OCI-LY7 (cell line): ENCODE data around the gene EHD2. TPM values are rescaled to one million over a fixed set of nuclear protein-coding genes. Genes with fewer than 3 reads are reported as not detected.
"Not testable (repeated sequence)": the region's sequence is repeated elsewhere in the genome, so short reads cannot be mapped to it uniquely, and the experiment has no call there.

Experiments
- BruUV-seq: library from RNA; stranded (reverse); fragments of 400-500 nt; replicated peaks from 2 replicates; lab custom pipeline; 2021; lab: Mats Ljungman, UMichigan
- CTCF ChIA-PET: fragments of 300-600 bp; sonication (Branson Sonifier 250); formaldehyde crosslinking; loops from one replicate; lab custom pipeline; 2022; ENCODE audit warnings: antibody characterized with exemption; ENCODE audit not compliant: unreplicated experiment; lab: Charles Lee
- POLR2A ChIA-PET: fragments of 300-600 bp; sonication (Branson Sonifier 250); formaldehyde crosslinking; loops from one replicate; lab custom pipeline; 2022; ENCODE audit warnings: antibody characterized with exemption; lab: Charles Lee
- DNase-seq: peaks from one replicate; pipeline ENCODE4 v3.0.0-alpha.2; 2015; ENCODE audit warnings: low spot score
- H2AFZ ChIP-seq: fragments of 200-600 bp; sonication (generic), shearing (Covaris generic); 2 replicates; pipeline ENCODE4 v1.6.1; 2014; ENCODE audit warnings: mild to moderate bottlenecking, antibody characterized with exemption, low read length, moderate library complexity
- H3K27ac ChIP-seq: fragments of 200-600 bp; sonication (generic); 2 replicates; pipeline ENCODE4 v1.5.1; 2014; ENCODE audit warnings: mixed run types, low read depth, mild to moderate bottlenecking, moderate library complexity, low read length, inconsistent platforms; ENCODE audit not compliant: poor library complexity, severe bottlenecking
- H3K36me3 ChIP-seq: fragments of 200-600 bp; sonication (generic); 2 replicates; pipeline ENCODE4 v1.6.1; 2014; ENCODE audit warnings: mild to moderate bottlenecking, antibody characterized with exemption, low read length, moderate library complexity, mixed read lengths; ENCODE audit not compliant: insufficient read depth
- H3K4me1 ChIP-seq: fragments of 200-600 bp; sonication (generic); 2 replicates; pipeline ENCODE4 v1.5.1; 2014; ENCODE audit warnings: mild to moderate bottlenecking, low read length; ENCODE audit not compliant: insufficient read depth, poor library complexity, severe bottlenecking
- H3K4me2 ChIP-seq: fragments of 200-600 bp; sonication (generic); 2 replicates; pipeline ENCODE4 v1.6.1; 2014; ENCODE audit warnings: mild to moderate bottlenecking, low read length
- H3K4me3 ChIP-seq: fragments of 200-600 bp; sonication (generic); 2 replicates; pipeline ENCODE4 v1.5.1; 2014; ENCODE audit warnings: mild to moderate bottlenecking, low read depth, low read length; ENCODE audit not compliant: poor library complexity, severe bottlenecking
- H3K79me2 ChIP-seq: fragments of 200-600 bp; sonication (generic); 2 replicates; pipeline ENCODE4 v1.6.1; 2016; ENCODE audit warnings: low read depth, mild to moderate bottlenecking, low read length, moderate library complexity, mixed read lengths; ENCODE audit not compliant: insufficient read depth
- H3K9me2 ChIP-seq: fragments of 200-600 bp; sonication (generic); 2 replicates; pipeline ENCODE4 v1.6.1; 2016; ENCODE audit warnings: mild to moderate bottlenecking, low read length, mixed read lengths; ENCODE audit not compliant: insufficient read depth
- H3K9me3 ChIP-seq: fragments of 200-600 bp; sonication (generic); 2 replicates; pipeline ENCODE4 v1.6.1; 2014; ENCODE audit warnings: mild to moderate bottlenecking, mixed run types, low read length, mixed read lengths
- H4K20me1 ChIP-seq: fragments of 200-600 bp; sonication (generic); 2 replicates; pipeline ENCODE4 v1.6.1; 2014; ENCODE audit warnings: mild to moderate bottlenecking, antibody characterized with exemption, low read length, moderate library complexity, mixed read lengths; ENCODE audit not compliant: insufficient read depth
- CTCF ChIP-seq: fragments of 200-600 bp; sonication (generic); conservative IDR thresholded peaks from 2 replicates; pipeline ENCODE4 v1.5.1; 2014; ENCODE audit warnings: mild to moderate bottlenecking, antibody characterized with exemption, low read length, moderate library complexity, mixed read lengths
- EZH2phosphoT487 ChIP-seq: fragments of 200-600 bp; sonication (generic); IDR thresholded peaks from 2 replicates; pipeline ENCODE4 v1.6.1; 2018; ENCODE audit warnings: low read depth, borderline replicate concordance, mild to moderate bottlenecking, mixed run types, antibody characterized with exemption, low read length, moderate library complexity, mixed read lengths
- intact Hi-C: fragments of 100-400 bp; cut with micrococcal nuclease; formaldehyde crosslinking; loops from one replicate; pipeline ENCODE4 v1.10.0; 2022; ENCODE audit not compliant: unreplicated experiment
- total RNA-seq, 2 experiments: library from RNA; depleted of rRNA in 1 of 2; stranded (reverse); fragments of >200 nt in 1 of 2; shearing (Covaris generic) in 1 of 2; gene quantifications; 2 replicates each; pipeline ENCODE4 v1.2.3, GENCODE V29; 2014 to 2022

EHD2 gene
- total RNA-seq, 2 experiments from 2014 or later = not detected

DNA sequence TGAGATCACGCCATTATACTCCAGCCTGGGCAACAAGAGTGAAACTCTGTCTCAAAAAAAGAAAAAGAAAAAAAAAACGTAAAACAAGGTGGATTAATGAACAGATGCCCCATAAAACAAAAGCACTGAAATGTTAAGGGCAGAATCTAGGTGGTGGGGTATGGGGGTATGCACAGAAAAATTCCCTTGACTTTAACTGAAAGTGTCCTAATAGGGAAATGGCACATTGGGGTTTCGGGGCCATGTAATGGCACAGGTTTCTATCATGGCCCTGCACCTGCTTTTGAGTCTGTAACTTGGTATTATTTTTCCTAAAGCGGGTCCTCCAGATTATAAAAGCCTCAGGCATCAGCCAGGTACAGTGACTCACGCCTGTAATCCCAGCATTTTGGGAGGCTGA is 48.3 kb downstream of the EHD2 start:
- no peak for DNase-seq
- H3K4me1 ChIP-seq = no peaks in the 10 kb centered on the region
- POLR2A ChIA-PET = interaction anchor here (0.6 kb wide), 2 partner anchors 13 to 18 kb away, joined by 3 to 6 read pairs; no protein-coding TSS in a partner anchor
- no peak overlapping the region for H2AFZ ChIP-seq
- no peak overlapping the region for H3K4me3 ChIP-seq
- TF ChIP-seq CTCF = no peak
- no peak for TF ChIP-seq EZH2phosphoT487
- H3K9me2 ChIP-seq = no peaks in the 10 kb centered on the region
- H3K27ac ChIP-seq = no peak overlapping the region
- H3K79me2 ChIP-seq = no peaks in the 10 kb centered on the region
- H3K4me2 ChIP-seq = no peak overlapping the region
- no peaks in the 10 kb centered on the region for H3K9me3 ChIP-seq
- CTCF ChIA-PET = no interaction called here
- BruUV-seq = no TSS peak
- H3K36me3 ChIP-seq = peaks cover 28% of the 10 kb centered on the region
- intact Hi-C loops = no loop called here
- no peaks in the 10 kb centered on the region for H4K20me1 ChIP-seq

DNA sequence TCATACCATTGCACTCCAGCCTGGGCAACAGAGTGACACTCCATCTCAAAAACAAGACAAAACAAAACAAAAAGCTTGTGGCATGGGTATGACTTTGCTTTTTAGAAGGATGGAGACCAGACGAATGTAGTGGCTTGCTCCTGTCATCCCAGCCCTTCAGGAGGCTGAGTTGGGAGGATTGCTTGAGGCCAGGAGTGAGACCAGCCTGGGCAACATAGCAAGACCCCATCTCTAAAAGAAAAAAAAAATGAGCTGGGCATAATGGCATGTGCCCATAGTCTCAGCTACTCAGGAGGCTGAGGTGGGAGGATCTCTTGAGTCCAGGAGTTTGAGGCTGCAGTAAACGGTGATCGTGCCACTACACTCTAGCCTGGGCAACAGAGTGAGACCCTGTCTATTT is 48.9 kb downstream of the EHD2 start:
- no peak for TF ChIP-seq EZH2phosphoT487
- TF ChIP-seq CTCF = no peak
- no peak overlapping the region for H3K27ac ChIP-seq
- peaks cover 22% of the 10 kb centered on the region for H3K36me3 ChIP-seq
- no peak overlapping the region for H3K4me3 ChIP-seq
- H3K79me2 ChIP-seq = no peaks in the 10 kb centered on the region
- no peak for DNase-seq
- POLR2A ChIA-PET = interaction anchor here (0.6 kb wide), 1 partner anchor 12 kb away, joined by 6 read pairs; no protein-coding TSS in a partner anchor
- no peaks in the 10 kb centered on the region for H4K20me1 ChIP-seq
- CTCF ChIA-PET = no interaction called here
- H2AFZ ChIP-seq = no peak overlapping the region
- H3K9me3 ChIP-seq = no peaks in the 10 kb centered on the region
- no peaks in the 10 kb centered on the region for H3K4me1 ChIP-seq
- no TSS peak for BruUV-seq
- no peaks in the 10 kb centered on the region for H3K9me2 ChIP-seq
- H3K4me2 ChIP-seq = no peak overlapping the region
- intact Hi-C loops = no loop called here

DNA sequence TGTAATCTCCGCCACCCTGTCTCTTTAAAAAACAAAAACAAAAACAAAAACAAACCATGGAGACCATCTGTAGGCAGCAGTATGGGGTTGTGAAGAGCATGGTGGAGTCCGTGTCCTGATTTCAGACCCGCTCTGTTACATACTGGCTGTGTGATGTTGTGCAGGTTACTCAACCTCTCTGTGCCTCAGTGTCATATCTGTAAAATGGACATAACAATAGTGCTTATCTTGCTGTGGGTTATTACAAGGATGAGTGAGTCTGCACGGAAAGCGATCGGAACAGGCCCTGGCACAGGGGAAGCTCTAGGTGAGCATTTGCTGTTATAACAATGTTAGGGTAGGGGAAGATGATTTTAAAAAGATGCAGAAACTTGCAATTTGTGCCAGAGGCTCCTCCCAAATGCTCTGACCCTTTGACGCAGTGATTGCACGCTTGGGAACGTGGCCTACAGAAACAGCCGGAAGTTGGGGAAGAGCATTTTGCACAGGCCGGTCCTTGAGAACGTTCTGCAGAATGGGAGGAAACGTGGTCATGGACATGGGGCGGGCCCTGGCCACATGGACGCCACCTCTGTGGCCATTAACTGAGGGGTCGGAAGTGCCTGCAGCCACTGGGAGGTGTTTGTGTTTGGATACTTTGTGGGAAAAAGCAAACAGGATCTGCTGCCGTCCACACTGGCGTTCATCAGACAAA is 49.5 kb downstream of the EHD2 start:
- intact Hi-C loops = no loop called here
- Histone ChIP-seq H4K20me1 (no peaks in the 10 kb centered on the region), H2AFZ (no peak overlapping the region), H3K27ac (no peak overlapping the region), H3K4me2 (no peak overlapping the region), H3K9me2 (no peaks in the 10 kb centered on the region), H3K79me2 (no peaks in the 10 kb centered on the region), H3K36me3 (peaks cover 16% of the 10 kb centered on the region), H3K4me1 (no peaks in the 10 kb centered on the region), H3K9me3 (no peaks in the 10 kb centered on the region), H3K4me3 (no peak overlapping the region)
- POLR2A ChIA-PET = no interaction called here
- TF ChIP-seq EZH2phosphoT487 (no peak), CTCF (no peak)
- no peak for DNase-seq
- CTCF ChIA-PET = no interaction called here
- no TSS peak for BruUV-seq

DNA sequence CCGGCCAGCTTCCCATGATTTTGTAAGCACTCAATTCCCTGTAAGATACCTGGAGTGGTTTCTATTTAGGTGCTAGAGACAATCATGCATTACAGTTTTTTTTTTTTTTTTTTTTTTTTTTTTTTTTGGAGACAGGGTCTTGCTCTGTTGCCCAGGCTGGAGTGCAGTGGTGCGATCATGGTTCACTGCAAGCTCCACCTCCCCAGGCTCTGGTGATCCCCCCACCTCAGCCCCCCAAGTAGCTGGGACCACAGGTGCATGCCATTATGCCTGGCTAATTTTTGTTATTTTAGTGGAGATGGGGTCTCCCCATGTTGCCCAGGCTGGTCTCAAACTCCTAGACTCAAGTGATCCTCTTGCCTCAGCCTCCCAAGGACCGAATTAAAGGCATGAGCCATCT is 51.5 kb downstream of the EHD2 start:
- H2AFZ ChIP-seq, H3K9me2 ChIP-seq, H3K4me1 ChIP-seq, H3K36me3 ChIP-seq, H3K79me2 ChIP-seq, H4K20me1 ChIP-seq, intact Hi-C loops, DNase-seq, POLR2A ChIA-PET, H3K27ac ChIP-seq, H3K9me3 ChIP-seq, H3K4me3 ChIP-seq, CTCF ChIA-PET, H3K4me2 ChIP-seq, BruUV-seq: not testable (repeated sequence)
